Umbilical cord (tissue), 2 donors: ENCODE data around the gene TBRG4. TPM values are rescaled to one million over a fixed set of nuclear protein-coding genes. Genes with fewer than 3 reads are reported as not detected.

Experiments
- DNase-seq: peaks from one replicate; pipeline ENCODE4 v3.0.0-alpha.2; 2015; ENCODE audit warnings: low spot score
- total RNA-seq: library from RNA; depleted of rRNA; stranded (reverse); fragments of >200 nt; gene quantifications from one replicate; pipeline ENCODE4 v1.2.3, GENCODE V29; 2014; ENCODE audit warnings: low replicate concordance; ENCODE audit not compliant: insufficient read depth

The TBRG4 gene
- total RNA-seq, 1 donor from 2014 or later = 63.3 TPM

GRCh38 chr7:45055594-45056219 lies 55.8 kb downstream of the TBRG4 start:
- DNase-seq = no peak

- DNase-seq = no peak
Measured at GRCh38 chr7:45055016-45055415, 56.5 kb downstream of the TBRG4 start.

DNA sequence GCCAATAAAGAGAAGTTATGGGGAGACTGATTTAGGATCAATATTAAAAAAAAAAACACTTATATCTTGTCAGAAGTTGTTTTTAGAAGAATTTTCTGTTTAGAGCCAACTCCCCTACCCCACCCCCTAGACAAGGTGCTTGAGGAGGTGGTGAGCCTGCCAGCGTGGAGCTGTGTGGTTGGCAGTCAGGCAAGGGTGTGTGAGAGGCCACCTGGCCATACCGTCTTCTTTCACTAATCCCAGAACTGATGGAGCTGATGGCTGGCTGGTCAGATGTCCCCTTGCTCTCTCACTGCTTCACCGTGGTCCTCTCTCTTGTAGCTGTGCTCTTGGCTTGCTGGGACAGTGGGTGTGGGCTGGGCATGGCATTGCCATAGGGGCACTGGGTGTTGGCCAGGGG lies 57.1 kb downstream of the TBRG4 start:
- no peak for DNase-seq

GRCh38 chr7:45053941-45054340 lies 57.6 kb downstream of the TBRG4 start:
- no peak for DNase-seq

DNA sequence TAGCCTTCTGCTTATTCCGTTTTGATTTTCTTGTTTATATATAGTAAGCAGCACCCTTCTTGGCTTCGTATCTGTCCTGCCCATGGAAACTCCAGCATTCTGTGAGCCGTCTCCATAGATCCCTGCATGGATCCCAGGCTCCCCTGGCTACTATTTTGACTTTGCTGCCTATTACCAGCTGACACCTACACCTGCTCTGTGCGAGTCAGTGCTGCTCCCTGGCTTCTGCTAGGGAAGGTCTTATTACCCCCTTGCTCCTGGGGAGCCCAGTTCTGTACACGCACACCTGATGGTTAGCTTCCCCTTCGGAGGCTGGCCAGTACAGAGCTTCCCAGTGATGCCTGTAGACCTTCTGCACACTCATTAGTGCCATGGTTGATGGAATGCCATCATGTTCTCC lies 58.1 kb downstream of the TBRG4 start:
- no peak for DNase-seq

DNA sequence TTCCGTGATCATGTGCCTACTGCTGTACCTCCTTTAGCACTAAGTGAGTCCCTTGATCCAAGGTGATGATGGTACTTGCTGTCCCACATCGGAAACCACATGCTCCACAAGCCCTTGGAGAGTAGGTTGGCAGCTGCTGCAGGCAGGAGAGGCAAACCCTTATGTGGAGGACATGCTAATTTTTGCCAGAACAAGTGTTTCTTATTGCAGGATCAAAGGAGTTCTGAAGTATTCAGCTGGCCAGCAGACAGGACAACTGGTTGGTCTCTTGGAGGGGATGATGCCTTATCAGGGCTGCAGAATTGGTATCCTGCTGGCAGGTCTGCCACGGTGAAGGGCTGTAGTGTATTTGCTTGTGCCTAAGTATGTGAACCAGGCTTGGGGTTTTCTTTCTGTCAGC lies 59.5 kb downstream of the TBRG4 start:
- no peak for DNase-seq

DNA sequence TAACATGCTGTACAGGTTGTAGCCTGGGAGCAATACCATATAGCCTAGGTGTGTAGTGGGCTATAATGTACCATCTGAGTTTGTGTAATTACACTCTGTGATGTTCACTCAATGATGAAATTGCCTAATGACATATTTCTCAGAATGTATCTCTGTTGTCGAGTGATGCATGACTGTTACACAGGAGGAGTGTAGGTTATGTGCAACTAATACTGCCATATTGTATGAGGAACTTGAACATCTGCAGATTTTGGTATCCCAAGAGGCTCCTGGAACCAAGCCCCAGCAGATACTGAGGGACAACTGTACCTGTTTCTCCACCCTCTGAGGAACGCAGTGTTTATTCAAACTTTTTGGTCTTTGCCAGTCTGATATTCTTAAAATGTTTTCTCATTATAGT lies 61.3 kb downstream of the TBRG4 start:
- DNase-seq = no peak

Other genes with a start within 250 kb of the TBRG4 start
- 40.0 TPM for gene PURB, start 226.2 kb downstream of the TBRG4 start, total RNA-seq
- 6.5 TPM for gene MYO1G, start 132.7 kb downstream of the TBRG4 start, total RNA-seq
- gene CCM2, start 111.5 kb downstream of the TBRG4 start, total RNA-seq = 21.4 TPM
- 1.4 TPM for gene NACAD, start 22.7 kb downstream of the TBRG4 start, total RNA-seq
- gene RAMP3, start 46.1 kb upstream of the TBRG4 start, total RNA-seq = 3.1 TPM